Transverse colon (tissue), 4 donors: Measurements from ENCODE around the gene CEMIP2.

Experiments
- CTCF ChIP-seq, 5 experiments: fragments of 200-600 bp in 3 of 5; fragments of 450-650 bp in 2 of 5; sonication (generic) in 3 of 5; IDR thresholded peaks; 1 replicate in 2 of 5; 2 replicates in 3 of 5; pipeline ENCODE4 v1.5.1; 2016 to 2017; ENCODE audit warnings: antibody characterized with exemption in 5 of 5, inconsistent platforms in 3 of 5, mild to moderate bottlenecking in 2 of 5, moderate library complexity in 1 of 5
- POLR2A ChIP-seq: fragments of 450-650 bp; IDR thresholded peaks from one replicate; pipeline ENCODE4 v1.6.1; 2016; ENCODE audit warnings: antibody characterized with exemption, mild to moderate bottlenecking, moderate library complexity
- POLR2AphosphoS5 ChIP-seq, 3 donors: sonication (generic); formaldehyde crosslinking; IDR thresholded peaks; one replicate each; pipeline ENCODE4 v1.6.1; 2016; ENCODE audit warnings: antibody characterized with exemption in 3 of 3

- TF ChIP-seq CTCF (IDR thresholded peaks at IDR 0.05) (no peak), POLR2AphosphoS5 (IDR thresholded peaks at IDR 0.05) (no peak), POLR2A (no peak)
These were observed 49.2 kb downstream of the CEMIP2 start for GRCh38 chr9:71719088-71719487.
